GM21367 (cell line): ENCODE results near the gene TRIO.

Experiments used
- ATAC-seq: cut with Tn5 transposase; IDR thresholded peaks from one replicate; pipeline ENCODE4 v1.9.1; 2021; ENCODE audit not compliant: unreplicated experiment

TRIO gene

GRCh38 chr5:14469551-14470377 is 326.6 kb downstream of the TRIO start:
- ATAC-seq, result no peak

- no peak for ATAC-seq
These were observed 328.4 kb downstream of the TRIO start for GRCh38 chr5:14471507-14471906.

- ATAC-seq, result no peak
These were observed 329.9 kb downstream of the TRIO start for GRCh38 chr5:14472986-14473567.

- ATAC-seq, result no peak
These were observed 331.9 kb downstream of the TRIO start for GRCh38 chr5:14475045-14475444.

GRCh38 chr5:14476786-14477435 is 333.8 kb downstream of the TRIO start:
- ATAC-seq, result no peak

- no peak for ATAC-seq
These were observed 336.1 kb downstream of the TRIO start for GRCh38 chr5:14479143-14479696.

GRCh38 chr5:14481349-14481748 is 338.2 kb downstream of the TRIO start:
- no peak for ATAC-seq

- ATAC-seq, result no peak
These were observed 338.9 kb downstream of the TRIO start for GRCh38 chr5:14482085-14482484.

GRCh38 chr5:14483504-14484157 is 340.5 kb downstream of the TRIO start:
- no peak for ATAC-seq

GRCh38 chr5:14486486-14486885 is 343.3 kb downstream of the TRIO start:
- no peak for ATAC-seq

- ATAC-seq, result no peak
These were observed 344.1 kb downstream of the TRIO start for GRCh38 chr5:14486996-14487896.

- ATAC-seq, result no peak
These were observed 344.9 kb downstream of the TRIO start for GRCh38 chr5:14487897-14488570.

- no peak for ATAC-seq
These were observed 345.6 kb downstream of the TRIO start for GRCh38 chr5:14488709-14489108.

- no peak for ATAC-seq
These were observed 346.5 kb downstream of the TRIO start for GRCh38 chr5:14489643-14490042.

- ATAC-seq, result no peak
These were observed 347.2 kb downstream of the TRIO start for GRCh38 chr5:14490309-14490711.

- ATAC-seq, result no peak
These were observed 348.1 kb downstream of the TRIO start for GRCh38 chr5:14491015-14491915.

GRCh38 chr5:14492331-14492964 is 349.3 kb downstream of the TRIO start:
- no peak for ATAC-seq

GRCh38 chr5:14495301-14495700 is 352.2 kb downstream of the TRIO start:
- ATAC-seq, result no peak
